Prostate gland (tissue), 2 donors: Measurements from ENCODE around the gene HMGXB3. TPM values are rescaled to one million over a fixed set of nuclear protein-coding genes. Genes with fewer than 3 reads are reported as not detected.
A peak's percentile ranks its signal among the peaks of the same experiment; 100 is the strongest.

ENCODE experiments used
- DNase-seq: peaks from one replicate; pipeline ENCODE4 v3.0.0-alpha.2; 2019; ENCODE audit warnings: low spot score
- H3K27ac ChIP-seq, 2 donors: fragments of 200-600 bp; sonication (generic); 2 replicates each; pipeline ENCODE4 v1.5.1; 2017 to 2019
- H3K27me3 ChIP-seq: fragments of 200-600 bp; sonication (generic); replicated peaks from 2 replicates; pipeline ENCODE4 v1.5.1; 2019; ENCODE audit not compliant: insufficient read depth
- H3K36me3 ChIP-seq, 2 donors: fragments of 200-600 bp; sonication (generic); 1 replicate in 1 of 2; 2 replicates in 1 of 2; pipeline versions ENCODE4 v1.5.1 to v1.8.1; 2017 to 2019
- H3K4me1 ChIP-seq: fragments of 200-600 bp; sonication (generic); replicated peaks from 2 replicates; pipeline ENCODE4 v1.5.1; 2019
- H3K4me3 ChIP-seq, 2 donors: fragments of 200-600 bp; sonication (generic); 2 replicates each; pipeline ENCODE4 v1.5.1; 2017 to 2019
- H3K9me3 ChIP-seq: fragments of 200-600 bp; sonication (generic); 2 replicates; pipeline ENCODE4 v1.5.1; 2017
- POLR2A ChIP-seq: fragments of 450-650 bp; IDR thresholded peaks from one replicate; pipeline ENCODE4 v1.6.1; 2016; ENCODE audit warnings: antibody characterized with exemption, mild to moderate bottlenecking
- POLR2AphosphoS5 ChIP-seq: sonication (generic); formaldehyde crosslinking; IDR thresholded peaks from one replicate; pipeline ENCODE4 v1.6.1; 2017; ENCODE audit warnings: antibody characterized with exemption
- WGBS: methylation state at CpG from one replicate; pipeline ENCODE4 v1.1.5; 2018; 5-methylcytosine and 5-hydroxymethylcytosine counted together
- intact Hi-C: fragments of 100-400 bp; cut with DNase I; formaldehyde crosslinking; loops from one replicate; pipeline ENCODE4 v1.14.2; 2022
- total RNA-seq, 2 donors: library from RNA; depleted of rRNA; stranded (reverse); fragments of >200 nt; gene quantifications; one replicate each; pipeline ENCODE4 v1.1.0, GENCODE V29; 2016
- TF ChIP-seq, protein P1 (sequence below), 4 experiments: fragments of 200-600 bp in 2 of 4; fragments of 450-650 bp in 2 of 4; sonication (generic) in 2 of 4; IDR thresholded peaks; 1 replicate in 3 of 4; 2 replicates in 1 of 4; pipeline ENCODE4 v1.5.1; 2016 to 2019; ENCODE audit warnings: antibody characterized with exemption in 4 of 4, mild to moderate bottlenecking in 2 of 4, moderate library complexity in 2 of 4

Gene HMGXB3
- total RNA-seq, 2 donors from 2014 or later: 49.6 to 64.2 TPM

GRCh38 chr5:150013931-150014330 is 13.4 kb downstream of the HMGXB3 start:
- 96% methylated on average over 4 of the region's 4 CpGs for WGBS
- Histone ChIP-seq H3K27me3 (no peaks in the 10 kb centered on the region), H3K4me1 (peaks cover 4% of the 10 kb centered on the region), H3K9me3 (no peaks in the 10 kb centered on the region), H3K36me3 (no peaks in the 10 kb centered on the region), H3K4me3 (no peak overlapping the region), H3K27ac (no peak overlapping the region)
- intact Hi-C loops: no loop called here
- TF ChIP-seq POLR2A (no peak), POLR2AphosphoS5 (no peak)
- TF ChIP-seq, protein P1, sequence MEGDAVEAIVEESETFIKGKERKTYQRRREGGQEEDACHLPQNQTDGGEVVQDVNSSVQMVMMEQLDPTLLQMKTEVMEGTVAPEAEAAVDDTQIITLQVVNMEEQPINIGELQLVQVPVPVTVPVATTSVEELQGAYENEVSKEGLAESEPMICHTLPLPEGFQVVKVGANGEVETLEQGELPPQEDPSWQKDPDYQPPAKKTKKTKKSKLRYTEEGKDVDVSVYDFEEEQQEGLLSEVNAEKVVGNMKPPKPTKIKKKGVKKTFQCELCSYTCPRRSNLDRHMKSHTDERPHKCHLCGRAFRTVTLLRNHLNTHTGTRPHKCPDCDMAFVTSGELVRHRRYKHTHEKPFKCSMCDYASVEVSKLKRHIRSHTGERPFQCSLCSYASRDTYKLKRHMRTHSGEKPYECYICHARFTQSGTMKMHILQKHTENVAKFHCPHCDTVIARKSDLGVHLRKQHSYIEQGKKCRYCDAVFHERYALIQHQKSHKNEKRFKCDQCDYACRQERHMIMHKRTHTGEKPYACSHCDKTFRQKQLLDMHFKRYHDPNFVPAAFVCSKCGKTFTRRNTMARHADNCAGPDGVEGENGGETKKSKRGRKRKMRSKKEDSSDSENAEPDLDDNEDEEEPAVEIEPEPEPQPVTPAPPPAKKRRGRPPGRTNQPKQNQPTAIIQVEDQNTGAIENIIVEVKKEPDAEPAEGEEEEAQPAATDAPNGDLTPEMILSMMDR (IDR thresholded peaks at IDR 0.05): no peak
- DNase-seq: no peak

GRCh38 chr5:150014456-150014855 is 13.9 kb downstream of the HMGXB3 start:
- Histone ChIP-seq H3K27me3 (no peaks in the 10 kb centered on the region), H3K9me3 (no peaks in the 10 kb centered on the region), H3K36me3 (no peaks in the 10 kb centered on the region), H3K4me3 (no peak overlapping the region), H3K4me1 (peaks cover 4% of the 10 kb centered on the region), H3K27ac (no peak overlapping the region)
- no peak for DNase-seq
- TF ChIP-seq, protein P1 (IDR thresholded peaks at IDR 0.05): no peak
- WGBS: 94% methylated on average over 3 of the region's 3 CpGs
- intact Hi-C loops: no loop called here

DNA sequence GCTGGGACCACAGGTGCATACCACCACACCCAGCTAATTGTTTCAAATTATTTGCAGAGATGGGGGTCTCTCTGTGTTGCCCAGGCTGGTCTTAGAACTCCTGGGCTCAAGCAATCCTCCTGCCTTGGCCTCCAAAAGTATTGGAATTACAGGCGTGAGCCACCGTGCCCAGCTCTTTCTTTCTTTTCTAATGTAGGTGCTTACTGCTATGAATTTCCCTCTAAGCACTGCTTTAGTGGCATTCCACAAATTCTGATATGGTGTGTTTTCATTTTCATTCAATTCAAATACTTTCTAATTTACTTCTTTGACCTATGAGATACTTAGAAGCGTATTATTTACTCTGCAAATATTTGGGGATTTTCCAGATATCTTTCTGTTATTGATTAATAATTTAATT is 14.9 kb downstream of the HMGXB3 start:
- Histone ChIP-seq H3K27ac (no peak overlapping the region), H3K9me3 (no peaks in the 10 kb centered on the region), H3K27me3 (no peaks in the 10 kb centered on the region), H3K4me1 (peaks cover 4% of the 10 kb centered on the region), H3K36me3 (no peaks in the 10 kb centered on the region), H3K4me3 (no peak overlapping the region)
- DNase-seq: no peak
- TF ChIP-seq POLR2A (no peak), POLR2AphosphoS5 (no peak)
- TF ChIP-seq, protein P1 (IDR thresholded peaks at IDR 0.05): no peak
- intact Hi-C loops: no loop called here
- 98% methylated on average over 3 of the region's 3 CpGs for WGBS

- Histone ChIP-seq H3K4me1 (peaks cover 4% of the 10 kb centered on the region), H3K27me3 (no peaks in the 10 kb centered on the region), H3K4me3 (no peak overlapping the region), H3K36me3 (no peaks in the 10 kb centered on the region), H3K9me3 (no peaks in the 10 kb centered on the region), H3K27ac (no peak overlapping the region)
- TF ChIP-seq, protein P1 (IDR thresholded peaks at IDR 0.05): no peak
- TF ChIP-seq POLR2A: no peak
- TF ChIP-seq POLR2AphosphoS5: no peak
- intact Hi-C loops: no loop called here
- DNase-seq: no peak
Observed at GRCh38 chr5:150016537-150016936, 16.0 kb downstream of the HMGXB3 start.

- DNase-seq: no peak
- peak overlapping the region in 1 of 2 donors; percentile 2 for H3K27ac ChIP-seq
- H3K4me1 ChIP-seq: peaks cover 4% of the 10 kb centered on the region
- H3K9me3 ChIP-seq: no peaks in the 10 kb centered on the region
- intact Hi-C loops: no loop called here
- H3K36me3 ChIP-seq: no peaks in the 10 kb centered on the region
- H3K4me3 ChIP-seq: no peak overlapping the region
- 50% methylated on average over 6 of the region's 6 CpGs for WGBS
- H3K27me3 ChIP-seq: no peaks in the 10 kb centered on the region
- TF ChIP-seq, protein P1 (IDR thresholded peaks at IDR 0.05): no peak
- TF ChIP-seq POLR2A (no peak), POLR2AphosphoS5 (no peak)
Observed at GRCh38 chr5:150017226-150018005, 16.9 kb downstream of the HMGXB3 start.
